HL-60 (cell line): ENCODE results near the gene RAVER1.

Experiments
- GABPA ChIP-seq: IDR thresholded peaks from 2 replicates; pipeline ENCODE4 v1.6.1; 2012; ENCODE audit warnings: low read depth
- POLR2AphosphoS5 ChIP-seq: IDR thresholded peaks from 2 replicates; pipeline ENCODE4 v1.6.1; 2012; ENCODE audit warnings: low read depth
- SPI1 ChIP-seq: IDR thresholded peaks from 2 replicates; pipeline ENCODE4 v1.6.1; 2012; ENCODE audit warnings: low read depth, mild to moderate bottlenecking, borderline replicate concordance
- TF ChIP-seq, protein P1 (sequence below): IDR thresholded peaks from one replicate; pipeline ENCODE4 v1.5.1; 2011; ENCODE audit warnings: low read length, control low read depth, inconsistent platforms; ENCODE audit not compliant: insufficient read depth
- TF ChIP-seq, protein P2 (sequence below): IDR thresholded peaks from 2 replicates; pipeline ENCODE4 v1.6.1; 2012; ENCODE audit warnings: low read depth; ENCODE audit not compliant: insufficient replicate concordance

DNA sequence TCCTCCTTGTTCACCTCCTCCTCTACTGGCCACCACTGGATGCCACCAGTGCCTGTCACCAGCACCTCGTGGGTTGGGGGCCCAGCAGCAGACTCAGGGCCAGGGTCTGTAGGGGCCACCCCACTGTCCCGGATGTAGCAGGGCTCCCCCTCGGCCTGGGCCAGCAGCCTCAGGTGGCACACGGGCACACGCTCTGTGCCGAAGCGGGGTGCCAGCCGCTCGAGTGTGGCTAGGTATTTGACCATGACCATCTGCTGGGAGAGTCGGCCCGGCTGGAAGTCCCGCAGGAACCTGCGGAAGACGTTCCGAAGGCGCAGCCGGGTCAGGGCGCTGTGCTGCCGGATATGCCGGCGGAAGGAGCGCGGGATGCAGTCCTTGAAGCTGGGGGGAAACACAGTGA is 32.2 kb upstream of the RAVER1 start:
- TF ChIP-seq, protein P1, sequence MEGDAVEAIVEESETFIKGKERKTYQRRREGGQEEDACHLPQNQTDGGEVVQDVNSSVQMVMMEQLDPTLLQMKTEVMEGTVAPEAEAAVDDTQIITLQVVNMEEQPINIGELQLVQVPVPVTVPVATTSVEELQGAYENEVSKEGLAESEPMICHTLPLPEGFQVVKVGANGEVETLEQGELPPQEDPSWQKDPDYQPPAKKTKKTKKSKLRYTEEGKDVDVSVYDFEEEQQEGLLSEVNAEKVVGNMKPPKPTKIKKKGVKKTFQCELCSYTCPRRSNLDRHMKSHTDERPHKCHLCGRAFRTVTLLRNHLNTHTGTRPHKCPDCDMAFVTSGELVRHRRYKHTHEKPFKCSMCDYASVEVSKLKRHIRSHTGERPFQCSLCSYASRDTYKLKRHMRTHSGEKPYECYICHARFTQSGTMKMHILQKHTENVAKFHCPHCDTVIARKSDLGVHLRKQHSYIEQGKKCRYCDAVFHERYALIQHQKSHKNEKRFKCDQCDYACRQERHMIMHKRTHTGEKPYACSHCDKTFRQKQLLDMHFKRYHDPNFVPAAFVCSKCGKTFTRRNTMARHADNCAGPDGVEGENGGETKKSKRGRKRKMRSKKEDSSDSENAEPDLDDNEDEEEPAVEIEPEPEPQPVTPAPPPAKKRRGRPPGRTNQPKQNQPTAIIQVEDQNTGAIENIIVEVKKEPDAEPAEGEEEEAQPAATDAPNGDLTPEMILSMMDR: no peak
- TF ChIP-seq POLR2AphosphoS5 (no peak), GABPA (no peak), SPI1 (no peak)
- TF ChIP-seq, protein P2, sequence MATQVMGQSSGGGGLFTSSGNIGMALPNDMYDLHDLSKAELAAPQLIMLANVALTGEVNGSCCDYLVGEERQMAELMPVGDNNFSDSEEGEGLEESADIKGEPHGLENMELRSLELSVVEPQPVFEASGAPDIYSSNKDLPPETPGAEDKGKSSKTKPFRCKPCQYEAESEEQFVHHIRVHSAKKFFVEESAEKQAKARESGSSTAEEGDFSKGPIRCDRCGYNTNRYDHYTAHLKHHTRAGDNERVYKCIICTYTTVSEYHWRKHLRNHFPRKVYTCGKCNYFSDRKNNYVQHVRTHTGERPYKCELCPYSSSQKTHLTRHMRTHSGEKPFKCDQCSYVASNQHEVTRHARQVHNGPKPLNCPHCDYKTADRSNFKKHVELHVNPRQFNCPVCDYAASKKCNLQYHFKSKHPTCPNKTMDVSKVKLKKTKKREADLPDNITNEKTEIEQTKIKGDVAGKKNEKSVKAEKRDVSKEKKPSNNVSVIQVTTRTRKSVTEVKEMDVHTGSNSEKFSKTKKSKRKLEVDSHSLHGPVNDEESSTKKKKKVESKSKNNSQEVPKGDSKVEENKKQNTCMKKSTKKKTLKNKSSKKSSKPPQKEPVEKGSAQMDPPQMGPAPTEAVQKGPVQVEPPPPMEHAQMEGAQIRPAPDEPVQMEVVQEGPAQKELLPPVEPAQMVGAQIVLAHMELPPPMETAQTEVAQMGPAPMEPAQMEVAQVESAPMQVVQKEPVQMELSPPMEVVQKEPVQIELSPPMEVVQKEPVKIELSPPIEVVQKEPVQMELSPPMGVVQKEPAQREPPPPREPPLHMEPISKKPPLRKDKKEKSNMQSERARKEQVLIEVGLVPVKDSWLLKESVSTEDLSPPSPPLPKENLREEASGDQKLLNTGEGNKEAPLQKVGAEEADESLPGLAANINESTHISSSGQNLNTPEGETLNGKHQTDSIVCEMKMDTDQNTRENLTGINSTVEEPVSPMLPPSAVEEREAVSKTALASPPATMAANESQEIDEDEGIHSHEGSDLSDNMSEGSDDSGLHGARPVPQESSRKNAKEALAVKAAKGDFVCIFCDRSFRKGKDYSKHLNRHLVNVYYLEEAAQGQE: no peak
